GM12864 (cell line): ENCODE measurements around the gene HMGA1.
"Not testable (repeated sequence)": the region's sequence is repeated elsewhere in the genome, so short reads cannot be mapped to it uniquely, and the experiment has no call there.

Source experiments
- DNase-seq: peaks from one replicate; pipeline ENCODE4 v3.0.0-alpha.2; 2011; ENCODE audit warnings: low read depth
- H3K4me3 ChIP-seq: 2 replicates; pipeline ENCODE4 v1.5.1; 2011; ENCODE audit warnings: mild to moderate bottlenecking, low read depth, low read length, control low read depth
- CTCF ChIP-seq: IDR thresholded peaks from 2 replicates; pipeline ENCODE4 v1.5.1; 2011; ENCODE audit warnings: low read depth, mild to moderate bottlenecking, moderate library complexity, low read length, control low read depth, inconsistent platforms; ENCODE audit errors: missing control alignments

HMGA1 gene

GRCh38 chr6:34246249-34246562 lies 9.5 kb downstream of the HMGA1 start:
- no peak overlapping the region for H3K4me3 ChIP-seq
- DNase-seq = no peak
- TF ChIP-seq CTCF = no peak

DNA sequence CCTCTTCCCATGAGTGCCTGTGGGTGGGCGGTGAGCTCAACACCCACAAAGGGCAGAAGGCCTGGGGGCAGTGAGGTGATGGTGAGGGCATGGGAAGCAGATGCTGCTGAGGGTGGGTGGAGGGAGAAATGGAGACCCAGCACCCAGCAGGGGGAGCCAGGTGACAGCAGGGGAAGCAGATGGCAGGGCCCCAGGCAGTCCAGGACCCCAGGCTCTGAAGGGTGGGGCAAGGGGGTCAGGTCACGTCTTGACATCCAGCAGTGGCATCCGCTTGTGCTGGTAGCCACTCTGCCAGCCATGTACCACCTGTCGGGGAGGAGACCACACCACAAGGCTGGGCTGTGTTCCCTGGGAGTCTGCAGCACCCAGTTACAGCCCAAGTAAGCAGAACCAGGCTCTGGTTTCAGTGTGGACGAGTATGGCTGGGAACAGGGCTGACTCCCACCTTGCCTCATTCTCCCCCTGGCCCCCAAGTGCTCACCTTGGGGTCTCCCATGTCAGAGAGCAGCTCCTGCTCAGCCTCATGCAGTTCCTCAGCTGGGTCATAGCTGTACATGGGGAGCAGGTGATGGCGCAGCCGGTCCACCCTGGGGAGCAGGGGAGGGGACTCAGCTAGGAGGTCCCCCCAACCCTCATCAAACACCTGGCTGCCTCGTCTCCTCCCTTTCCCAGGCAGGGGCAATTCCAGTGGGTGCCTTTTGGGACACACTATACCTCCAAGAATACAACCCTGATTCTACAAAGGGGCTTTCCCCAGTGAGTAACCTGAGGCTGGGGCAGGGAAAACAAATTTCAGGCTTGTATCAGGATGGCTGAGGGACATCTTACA lies 10.1 kb downstream of the HMGA1 start:
- DNase-seq = no peak
- TF ChIP-seq CTCF = peak; percentile 77
- no peak overlapping the region for H3K4me3 ChIP-seq

GRCh38 chr6:34247481-34248197 lies 11.0 kb downstream of the HMGA1 start:
- H3K4me3 ChIP-seq = peak overlapping the region; percentile 87; the same call in 1 of the 2 replicates
- no peak for TF ChIP-seq CTCF
- DNase-seq = no peak

DNA sequence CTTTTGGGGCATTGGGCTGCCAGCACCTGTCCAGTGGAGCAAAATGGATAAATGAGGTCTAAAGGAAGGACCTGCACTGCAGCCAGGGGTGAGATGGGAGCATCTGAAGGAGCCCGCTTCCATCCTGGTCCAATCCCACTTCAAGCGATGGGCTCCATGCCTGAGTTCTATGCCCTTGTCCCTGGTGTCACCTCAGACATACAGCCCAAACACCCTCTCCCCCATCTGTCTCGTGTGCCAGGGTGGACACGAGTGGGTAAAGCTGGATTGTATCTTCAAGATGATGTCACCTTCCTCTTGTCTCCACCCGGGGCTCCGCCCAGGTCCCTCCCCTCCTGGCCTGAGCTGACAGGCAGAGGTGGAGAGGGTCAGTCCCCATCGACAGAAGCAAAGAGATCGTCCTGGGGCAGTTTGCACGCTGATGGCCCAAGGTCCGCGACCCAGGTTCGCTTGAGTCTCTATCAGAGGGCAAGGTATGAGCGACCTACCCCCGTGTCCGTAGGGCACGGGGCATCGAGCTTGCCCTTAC lies 11.6 kb downstream of the HMGA1 start:
- no peak for TF ChIP-seq CTCF
- peak overlapping the region; percentile 87 for H3K4me3 ChIP-seq
- no peak for DNase-seq

GRCh38 chr6:34248727-34249468 lies 12.2 kb downstream of the HMGA1 start, which contains the start of gene SMIM29:
Gene SMIM29, minus strand, starts transcription at chr6:34249006. Its CDS starts 1,215 bp downstream, at chr6:34247791.
- peak; percentile 85 for TF ChIP-seq CTCF
- H3K4me3 ChIP-seq = peak within 1 kb of the TSS; percentile 87
- peak; percentile 77 for DNase-seq

GRCh38 chr6:34249469-34250261 lies 13.0 kb downstream of the HMGA1 start:
- no peak for DNase-seq
- peak overlapping the region; percentile 87 for H3K4me3 ChIP-seq
- TF ChIP-seq CTCF = no peak

GRCh38 chr6:34252395-34252794 lies 15.7 kb downstream of the HMGA1 start:
- not testable (repeated sequence) for DNase-seq, H3K4me3 ChIP-seq
